Breast epithelium (tissue), 4 donors: ENCODE measurements around the gene PNMT. TPM values are rescaled to one million over a fixed set of nuclear protein-coding genes. Genes with fewer than 3 reads are reported as not detected.
A peak's percentile ranks its signal among the peaks of the same experiment; 100 is the strongest.

ENCODE experiments used
- DNase-seq, 2 donors: peaks; one replicate each; pipeline ENCODE4 v3.0.0-alpha.2; 2019; ENCODE audit warnings: low spot score in 2 of 2
- H3K27ac ChIP-seq, 2 donors: fragments of 200-600 bp; sonication (generic) in 1 of 2; one replicate each; pipeline ENCODE4 v1.5.1; 2016 to 2019; ENCODE audit warnings: mild to moderate bottlenecking in 1 of 2
- H3K27me3 ChIP-seq, 2 donors: fragments of 200-600 bp; sonication (generic) in 1 of 2; one replicate each; pipeline versions ENCODE4 v1.5.1 to v1.6.0; 2017 to 2019; ENCODE audit warnings: control low read depth in 1 of 2, mild to moderate bottlenecking in 1 of 2
- H3K36me3 ChIP-seq: fragments of 200-600 bp; one replicate; pipeline ENCODE4 v1.5.1; 2019
- H3K4me1 ChIP-seq, 2 donors: fragments of 200-600 bp; sonication (generic); one replicate each; pipeline ENCODE4 v1.5.1; 2016 to 2019; ENCODE audit warnings: control low read depth in 1 of 2
- H3K4me3 ChIP-seq, 3 donors: fragments of 200-600 bp; sonication (generic); 1 replicate in 2 of 3; 2 replicates in 1 of 3; pipeline ENCODE4 v1.5.1; 2016 to 2019; ENCODE audit warnings: mild to moderate bottlenecking in 3 of 3, moderate library complexity in 2 of 3
- H3K9me3 ChIP-seq, 2 donors: fragments of 200-600 bp; sonication (generic) in 1 of 2; one replicate each; pipeline ENCODE4 v1.5.1; 2016 to 2019; ENCODE audit warnings: control low read depth in 1 of 2
- POLR2A ChIP-seq: fragments of 450-650 bp; IDR thresholded peaks from one replicate; pipeline ENCODE4 v1.6.1; 2016; ENCODE audit warnings: antibody characterized with exemption, mild to moderate bottlenecking, moderate library complexity
- POLR2AphosphoS5 ChIP-seq, 3 donors: sonication (generic); formaldehyde crosslinking; IDR thresholded peaks; one replicate each; pipeline ENCODE4 v1.6.1; 2017; ENCODE audit warnings: antibody characterized with exemption in 3 of 3
- intact Hi-C: fragments of 100-400 bp; cut with DNase I; formaldehyde crosslinking; loops from one replicate; pipeline ENCODE4 v1.15.1; 2023; ENCODE audit warnings: low total_unique reads
- total RNA-seq, 3 donors: library from RNA; depleted of rRNA; stranded (reverse); fragments of >200 nt; gene quantifications; one replicate each; pipeline ENCODE4 v1.1.0, GENCODE V29; 2016
- TF ChIP-seq, protein P1 (sequence below), 3 donors: fragments of 450-650 bp; IDR thresholded peaks; one replicate each; pipeline ENCODE4 v1.5.1; 2016 to 2017; ENCODE audit warnings: antibody characterized with exemption in 3 of 3, mild to moderate bottlenecking in 3 of 3, moderate library complexity in 3 of 3

PNMT gene
- total RNA-seq, 3 donors from 2014 or later = 1.6 to 9.5 (median 5.1) TPM

DNA sequence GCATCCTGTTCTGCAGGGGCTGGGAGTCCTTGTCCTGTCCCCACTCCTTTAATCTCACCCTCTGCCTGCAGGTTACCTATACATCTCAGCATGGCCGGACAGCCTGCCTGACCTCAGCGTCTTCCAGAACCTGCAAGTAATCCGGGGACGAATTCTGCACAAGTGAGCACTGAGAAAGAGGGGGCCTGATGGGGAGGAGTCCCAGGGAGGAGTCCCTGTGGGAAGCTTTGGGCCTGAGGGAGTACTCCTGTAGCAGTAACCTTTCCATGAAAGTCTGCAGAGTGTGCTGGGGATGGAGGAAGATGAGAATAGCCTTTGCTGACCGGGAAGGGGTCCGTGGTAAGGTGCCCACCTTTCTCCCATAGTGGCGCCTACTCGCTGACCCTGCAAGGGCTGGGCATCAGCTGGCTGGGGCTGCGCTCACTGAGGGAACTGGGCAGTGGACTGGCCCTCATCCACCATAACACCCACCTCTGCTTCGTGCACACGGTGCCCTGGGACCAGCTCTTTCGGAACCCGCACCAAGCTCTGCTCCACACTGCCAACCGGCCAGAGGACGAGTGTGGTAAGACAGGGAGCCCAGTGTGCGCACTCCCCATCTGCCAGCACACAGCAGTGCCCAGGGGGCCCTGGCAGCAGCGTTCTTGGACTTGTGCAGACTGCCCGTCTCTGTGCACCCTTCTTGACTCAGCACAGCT is 47.3 kb downstream of the PNMT start:
- Histone ChIP-seq H3K4me1 (peaks cover 0 to 4% of the 10 kb centered on the region in 2 donors), H3K27ac (peak overlapping the region; percentile 93 to 95), H3K36me3 (no peaks in the 10 kb centered on the region), H3K9me3 (no peaks in the 10 kb centered on the region), H3K4me3 (no peak overlapping the region), H3K27me3 (no peaks in the 10 kb centered on the region)
- TF ChIP-seq POLR2AphosphoS5 (IDR thresholded peaks at IDR 0.05) = no peak
- no peak for TF ChIP-seq POLR2A
- TF ChIP-seq, protein P1, sequence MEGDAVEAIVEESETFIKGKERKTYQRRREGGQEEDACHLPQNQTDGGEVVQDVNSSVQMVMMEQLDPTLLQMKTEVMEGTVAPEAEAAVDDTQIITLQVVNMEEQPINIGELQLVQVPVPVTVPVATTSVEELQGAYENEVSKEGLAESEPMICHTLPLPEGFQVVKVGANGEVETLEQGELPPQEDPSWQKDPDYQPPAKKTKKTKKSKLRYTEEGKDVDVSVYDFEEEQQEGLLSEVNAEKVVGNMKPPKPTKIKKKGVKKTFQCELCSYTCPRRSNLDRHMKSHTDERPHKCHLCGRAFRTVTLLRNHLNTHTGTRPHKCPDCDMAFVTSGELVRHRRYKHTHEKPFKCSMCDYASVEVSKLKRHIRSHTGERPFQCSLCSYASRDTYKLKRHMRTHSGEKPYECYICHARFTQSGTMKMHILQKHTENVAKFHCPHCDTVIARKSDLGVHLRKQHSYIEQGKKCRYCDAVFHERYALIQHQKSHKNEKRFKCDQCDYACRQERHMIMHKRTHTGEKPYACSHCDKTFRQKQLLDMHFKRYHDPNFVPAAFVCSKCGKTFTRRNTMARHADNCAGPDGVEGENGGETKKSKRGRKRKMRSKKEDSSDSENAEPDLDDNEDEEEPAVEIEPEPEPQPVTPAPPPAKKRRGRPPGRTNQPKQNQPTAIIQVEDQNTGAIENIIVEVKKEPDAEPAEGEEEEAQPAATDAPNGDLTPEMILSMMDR (IDR thresholded peaks at IDR 0.05) = no peak
- intact Hi-C loops = no loop called here
- DNase-seq = no peak

DNA sequence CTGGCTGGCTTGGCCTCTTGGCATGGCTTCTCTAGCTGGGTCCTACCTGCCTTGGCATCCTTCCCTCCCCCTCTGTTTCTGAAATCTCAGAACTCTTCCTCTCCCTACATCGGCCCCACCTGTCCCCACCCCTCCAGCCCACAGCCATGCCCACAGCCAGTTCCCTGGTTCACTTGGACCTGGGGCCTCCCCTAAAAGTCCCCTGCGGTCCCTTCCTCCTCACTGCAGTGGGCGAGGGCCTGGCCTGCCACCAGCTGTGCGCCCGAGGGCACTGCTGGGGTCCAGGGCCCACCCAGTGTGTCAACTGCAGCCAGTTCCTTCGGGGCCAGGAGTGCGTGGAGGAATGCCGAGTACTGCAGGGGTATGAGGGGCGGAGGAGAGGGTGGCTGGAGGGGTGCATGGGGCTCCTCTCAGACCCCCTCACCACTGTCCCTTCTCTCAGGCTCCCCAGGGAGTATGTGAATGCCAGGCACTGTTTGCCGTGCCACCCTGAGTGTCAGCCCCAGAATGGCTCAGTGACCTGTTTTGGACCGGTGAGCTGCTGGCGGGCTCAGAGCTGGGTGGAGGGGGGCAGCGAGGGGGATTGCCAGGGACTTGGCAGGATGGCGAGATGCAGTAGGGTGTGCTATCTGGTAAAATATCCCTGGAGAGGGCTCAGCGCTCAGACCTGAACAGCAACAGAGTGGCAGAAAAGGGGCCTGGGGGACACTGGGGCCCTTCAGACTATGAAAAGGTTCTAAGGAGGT is 48.0 kb downstream of the PNMT start:
- Histone ChIP-seq H3K36me3 (no peaks in the 10 kb centered on the region), H3K4me3 (peak overlapping the region in 1 of 3 donors; percentile 13), H3K9me3 (no peaks in the 10 kb centered on the region), H3K4me1 (peaks cover 0 to 4% of the 10 kb centered on the region in 2 donors), H3K27me3 (no peaks in the 10 kb centered on the region), H3K27ac (peak overlapping the region; percentile 93 to 95)
- no peak for DNase-seq
- intact Hi-C loops = no loop called here
- TF ChIP-seq POLR2AphosphoS5 (IDR thresholded peaks at IDR 0.05) (no peak), POLR2A (no peak)
- TF ChIP-seq, protein P1 (IDR thresholded peaks at IDR 0.05) = no peak

DNA sequence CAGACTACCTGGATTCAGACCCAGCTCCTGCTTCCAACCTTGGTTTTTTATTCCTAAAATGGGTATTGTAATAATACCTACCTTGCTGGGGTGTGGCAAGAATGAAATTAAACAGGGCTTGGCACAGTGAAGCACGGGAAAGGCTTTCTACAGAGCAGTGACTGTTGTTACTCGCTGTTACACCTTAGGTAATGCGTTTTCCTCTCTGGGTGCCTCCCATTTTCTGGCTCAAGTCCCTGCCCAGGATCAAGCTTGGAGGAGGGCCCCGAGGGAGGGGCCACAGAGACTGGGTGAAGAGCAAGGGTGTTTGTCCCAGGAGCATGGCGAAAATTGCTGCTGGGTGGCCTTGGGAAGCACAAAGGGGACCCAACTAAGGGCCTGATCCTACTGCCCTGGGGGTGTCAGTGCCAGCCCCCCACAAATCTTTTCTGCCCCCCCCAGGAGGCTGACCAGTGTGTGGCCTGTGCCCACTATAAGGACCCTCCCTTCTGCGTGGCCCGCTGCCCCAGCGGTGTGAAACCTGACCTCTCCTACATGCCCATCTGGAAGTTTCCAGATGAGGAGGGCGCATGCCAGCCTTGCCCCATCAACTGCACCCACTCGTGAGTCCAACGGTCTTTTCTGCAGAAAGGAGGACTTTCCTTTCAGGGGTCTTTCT is 48.8 kb downstream of the PNMT start:
- DNase-seq = peak in 1 of 2 donors; percentile 87
- intact Hi-C loops = no loop called here
- TF ChIP-seq, protein P1 (IDR thresholded peaks at IDR 0.05) = no peak
- no peak for TF ChIP-seq POLR2A
- TF ChIP-seq POLR2AphosphoS5 (IDR thresholded peaks at IDR 0.05) = no peak
- Histone ChIP-seq H3K4me1 (peaks cover 0 to 4% of the 10 kb centered on the region in 2 donors), H3K27me3 (no peaks in the 10 kb centered on the region), H3K27ac (peak overlapping the region; percentile 93 to 95), H3K36me3 (no peaks in the 10 kb centered on the region), H3K4me3 (no peak overlapping the region), H3K9me3 (no peaks in the 10 kb centered on the region)

DNA sequence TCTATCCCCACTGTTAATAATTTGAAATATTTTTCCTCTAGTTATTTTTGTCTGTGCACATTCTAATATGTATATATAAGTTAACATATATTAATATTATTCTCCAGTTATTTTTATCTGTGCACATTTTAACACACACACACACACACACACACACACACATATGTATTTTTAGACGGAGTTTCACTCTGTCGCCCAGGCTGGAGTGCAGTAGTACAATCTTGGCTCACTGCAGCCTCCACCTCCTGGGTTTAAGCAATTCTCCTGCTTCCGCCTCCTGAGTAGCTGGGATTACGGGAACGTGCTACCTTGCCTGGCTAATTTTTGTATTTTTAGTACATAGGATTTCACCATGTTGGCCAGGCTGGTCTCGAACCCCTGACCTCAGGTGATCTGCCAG is 49.4 kb downstream of the PNMT start:
- H3K27ac ChIP-seq = peak overlapping the region in 1 of 2 donors; percentile 93
- no peak for DNase-seq
- no peaks in the 10 kb centered on the region for H3K9me3 ChIP-seq
- peaks cover 0 to 4% of the 10 kb centered on the region in 2 donors for H3K4me1 ChIP-seq
- H3K4me3 ChIP-seq = no peak overlapping the region
- TF ChIP-seq, protein P1 (IDR thresholded peaks at IDR 0.05) = no peak
- TF ChIP-seq POLR2AphosphoS5 (IDR thresholded peaks at IDR 0.05) (no peak), POLR2A (no peak)
- intact Hi-C loops = no loop called here
- H3K36me3 ChIP-seq = no peaks in the 10 kb centered on the region
- no peaks in the 10 kb centered on the region for H3K27me3 ChIP-seq
